ENCODE results near the gene LRP1B.
"Not testable (repeated sequence)": the region's sequence is repeated elsewhere in the genome, so short reads cannot be mapped to it uniquely, and the experiment has no call there.

LRP1B gene

GRCh38 chr2:140424471-140424870 lies 1706.3 kb downstream of the LRP1B start:
- DNase-seq (ENCODE audit: low spot score): no peak

- DNase-seq (ENCODE audit: low spot score): no peak
These were observed 1708.1 kb downstream of the LRP1B start for GRCh38 chr2:140422759-140423158.

- no peak for DNase-seq (ENCODE audit: low spot score)
These were observed 1713.3 kb downstream of the LRP1B start for GRCh38 chr2:140417504-140417903.

- DNase-seq (ENCODE audit: low spot score): no peak
These were observed 1714.2 kb downstream of the LRP1B start for GRCh38 chr2:140416577-140416976.

DNA sequence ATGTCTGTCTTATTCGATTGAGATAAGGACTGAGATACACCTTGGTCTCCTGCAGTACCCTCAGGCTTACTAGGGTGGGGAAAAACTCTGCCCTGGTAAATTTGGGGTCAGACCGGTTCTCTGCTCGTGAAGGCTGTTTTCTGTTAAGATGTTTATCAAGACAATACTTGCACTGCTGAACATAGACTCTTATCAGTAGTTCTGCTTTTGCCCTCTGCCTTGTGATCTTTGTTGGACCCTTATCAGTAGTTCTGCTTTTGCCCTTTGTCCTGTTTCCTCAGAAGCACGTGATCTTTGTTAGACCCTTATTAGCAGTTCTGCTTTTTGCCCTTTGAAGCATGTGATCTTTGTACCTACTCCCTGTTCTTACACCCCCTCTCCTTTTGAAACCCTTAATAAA lies 1715.8 kb downstream of the LRP1B start:
- DNase-seq (ENCODE audit: low spot score): not testable (repeated sequence)

GRCh38 chr2:140410695-140411094 lies 1720.1 kb downstream of the LRP1B start:
- no peak for DNase-seq (ENCODE audit: low spot score)

- DNase-seq (ENCODE audit: low spot score): no peak
These were observed 1729.8 kb downstream of the LRP1B start for GRCh38 chr2:140401056-140401455.

DNA sequence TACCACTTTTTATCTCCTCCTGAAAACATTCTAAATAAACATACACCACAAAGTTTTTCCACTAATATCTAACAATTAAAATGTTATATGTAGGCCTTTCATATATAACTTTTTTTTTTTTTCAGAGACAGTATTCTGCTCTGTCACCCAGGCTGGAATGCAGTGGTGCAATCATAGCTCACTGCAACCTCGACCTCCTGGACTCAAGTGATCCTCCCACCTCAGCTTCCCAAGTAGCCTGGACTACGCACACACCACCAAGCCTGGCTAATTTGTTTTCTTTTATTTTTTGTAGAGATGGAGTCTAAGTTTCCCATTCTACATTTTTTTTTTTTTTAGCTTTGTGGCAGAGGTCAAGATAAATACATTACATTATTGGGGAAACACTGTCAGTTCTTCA lies 1738.0 kb downstream of the LRP1B start:
- DNase-seq (ENCODE audit: low spot score): no peak

DNA sequence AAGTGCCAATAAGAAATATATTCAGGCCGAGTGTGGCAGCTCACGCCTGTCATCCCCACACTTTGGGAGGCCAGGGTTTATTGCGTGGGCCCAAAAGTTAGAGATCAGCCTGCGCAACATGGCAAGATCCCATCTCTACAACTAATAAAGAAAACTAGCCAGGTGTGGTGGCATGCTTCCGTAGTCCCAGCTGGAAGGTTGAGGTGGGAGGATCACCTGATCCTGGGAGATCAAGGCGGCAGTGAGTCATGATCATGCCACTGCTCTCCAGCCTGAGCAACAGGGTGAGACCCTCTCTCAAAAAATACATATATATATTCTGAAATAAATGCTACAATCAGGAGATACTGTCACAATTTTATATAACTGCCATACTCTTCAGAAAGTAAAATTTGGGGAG lies 1745.9 kb downstream of the LRP1B start:
- no peak for DNase-seq (ENCODE audit: low spot score)

DNA sequence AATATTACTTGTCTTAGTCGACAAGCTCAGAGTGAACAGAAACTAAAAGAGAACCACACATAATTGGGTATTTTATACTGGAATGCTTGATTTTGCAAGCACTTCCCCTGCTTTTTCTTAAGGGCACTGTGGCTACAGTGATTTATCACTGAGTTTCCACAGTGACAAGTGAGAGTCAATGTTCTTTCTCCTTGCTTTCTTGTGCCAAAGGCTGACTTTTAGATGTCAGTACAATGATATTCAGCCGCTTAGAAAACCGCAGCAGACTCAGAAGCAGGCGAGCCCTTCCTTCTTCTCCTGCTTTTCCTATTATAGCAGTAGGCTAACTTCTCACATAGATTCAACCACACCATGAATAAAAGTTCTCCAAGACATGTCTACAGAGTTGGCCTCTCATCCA lies 1747.0 kb downstream of the LRP1B start:
- no peak for DNase-seq (ENCODE audit: low spot score)

GRCh38 chr2:140376686-140377085 lies 1754.1 kb downstream of the LRP1B start:
- no peak for DNase-seq (ENCODE audit: low spot score)

DNA sequence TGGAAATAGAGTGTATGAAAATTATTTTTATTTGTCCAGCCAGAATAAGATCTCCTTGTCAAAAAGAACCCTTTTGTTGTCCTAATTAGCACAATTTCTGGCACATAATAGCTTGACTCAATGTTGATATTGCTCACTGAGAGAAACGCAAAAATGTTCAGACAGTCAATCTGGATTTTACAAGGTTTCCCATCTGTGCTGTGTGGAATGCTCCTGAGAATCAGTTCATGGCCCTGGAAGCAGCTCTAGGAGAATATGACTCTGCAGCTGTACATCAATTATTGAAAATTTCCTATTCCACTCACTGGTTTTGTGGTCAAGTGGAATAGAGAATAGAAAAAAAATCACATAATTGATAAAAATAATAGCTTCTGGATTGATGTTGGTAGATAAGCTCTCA lies 1767.7 kb downstream of the LRP1B start:
- no peak for DNase-seq (ENCODE audit: low spot score)

DNA sequence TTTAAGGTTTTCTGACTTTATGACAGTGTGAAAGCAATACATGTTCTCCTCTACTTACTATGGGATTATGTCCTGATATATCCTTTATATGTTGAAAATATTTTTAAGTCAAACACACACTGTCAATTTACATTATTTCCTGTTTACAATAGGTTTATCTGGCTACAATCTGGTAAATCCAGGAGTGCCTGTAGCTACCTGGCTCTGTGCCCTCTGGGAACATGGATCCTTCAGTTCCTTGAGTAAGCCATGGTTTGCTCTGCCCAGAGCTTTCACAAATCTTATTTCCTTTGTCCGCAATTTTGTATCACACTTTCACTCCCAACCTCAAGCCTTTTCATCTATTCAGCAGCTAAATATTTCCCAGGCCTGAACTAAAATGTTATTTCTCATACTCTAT lies 1768.5 kb downstream of the LRP1B start:
- no peak for DNase-seq (ENCODE audit: low spot score)

GRCh38 chr2:140359056-140359771 lies 1771.6 kb downstream of the LRP1B start:
- no peak for DNase-seq (ENCODE audit: low spot score)

GRCh38 chr2:140356697-140357096 lies 1774.1 kb downstream of the LRP1B start:
- DNase-seq (ENCODE audit: low spot score): no peak

GRCh38 chr2:140355511-140356090 lies 1775.2 kb downstream of the LRP1B start:
- no peak for DNase-seq (ENCODE audit: low spot score)

DNA sequence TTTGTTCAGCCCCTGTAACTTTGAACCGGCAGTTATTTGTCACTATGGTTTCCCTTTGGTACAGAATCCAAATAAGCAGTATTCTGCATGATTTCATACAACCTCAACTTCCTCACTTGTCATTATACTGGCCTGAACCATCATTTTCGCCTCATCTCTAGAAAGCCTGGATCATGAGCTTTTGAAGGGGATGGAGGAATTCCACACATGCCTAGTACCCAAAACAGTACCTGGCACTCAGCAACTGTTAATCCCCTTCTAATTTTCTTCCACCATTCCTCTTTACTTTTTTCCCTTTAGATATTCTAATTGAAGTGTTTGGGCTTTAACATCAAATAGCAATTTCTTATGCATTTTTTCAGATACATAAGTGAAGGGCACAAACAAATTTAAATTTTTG lies 1776.3 kb downstream of the LRP1B start:
- DNase-seq (ENCODE audit: low spot score): no peak

- no peak for DNase-seq (ENCODE audit: low spot score)
These were observed 1777.3 kb downstream of the LRP1B start for GRCh38 chr2:140353541-140353940.

GRCh38 chr2:140351692-140352091 lies 1779.1 kb downstream of the LRP1B start:
- no peak for DNase-seq (ENCODE audit: low spot score)

DNA sequence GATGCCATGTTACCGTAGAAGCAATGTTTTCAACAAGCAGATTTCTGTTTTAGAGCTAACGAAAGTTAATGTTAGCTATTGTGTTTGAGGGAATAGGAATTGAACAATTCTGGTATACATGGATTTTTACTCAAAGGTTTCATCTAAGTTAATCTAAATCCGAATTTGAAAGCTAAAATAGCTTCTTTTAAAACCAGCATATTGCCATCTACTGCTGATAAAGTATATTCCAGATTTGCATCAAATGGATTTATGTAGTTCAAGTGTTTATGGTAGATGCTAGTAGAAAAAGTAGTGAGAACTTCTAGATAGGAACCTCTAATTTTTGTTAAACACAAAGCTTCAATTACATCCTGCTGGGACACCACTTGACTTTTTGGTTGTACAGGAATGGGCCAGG lies 1781.1 kb downstream of the LRP1B start:
- DNase-seq (ENCODE audit: low spot score): no peak

GRCh38 chr2:140348826-140349225 lies 1782.0 kb downstream of the LRP1B start:
- DNase-seq (ENCODE audit: low spot score): no peak

GRCh38 chr2:140344838-140345237 lies 1786.0 kb downstream of the LRP1B start:
- DNase-seq (ENCODE audit: low spot score): no peak

- not testable (repeated sequence) for DNase-seq (ENCODE audit: low spot score)
These were observed 1786.5 kb downstream of the LRP1B start for GRCh38 chr2:140344266-140344665.

- DNase-seq (ENCODE audit: low spot score): no peak
These were observed 1792.0 kb downstream of the LRP1B start for GRCh38 chr2:140338795-140339194.
